Mesothelial cell of epicardium (in vitro differentiated cells): ENCODE data around the gene GGA2. TPM values are rescaled to one million over a fixed set of nuclear protein-coding genes. Genes with fewer than 3 reads are reported as not detected.
"Not testable (repeated sequence)": the region's sequence is repeated elsewhere in the genome, so short reads cannot be mapped to it uniquely, and the experiment has no call there.

Experiments
- DNase-seq, 2 experiments: peaks; one replicate each; pipeline ENCODE4 v3.0.0; 2021; ENCODE audit warnings: low spot score in 2 of 2; ENCODE audit not compliant: unreplicated experiment in 2 of 2
- H3K27ac Mint-ChIP-seq: 2 replicates; pipeline ENCODE4 v1.8.0; 2021; ENCODE audit warnings: mixed read lengths
- H3K27me3 Mint-ChIP-seq: 2 replicates; pipeline ENCODE4 v1.8.0; 2021; ENCODE audit warnings: low read depth, mixed read lengths
- H3K36me3 Mint-ChIP-seq: 2 replicates; pipeline ENCODE4 v1.8.0; 2021; ENCODE audit warnings: mixed read lengths
- H3K4me1 Mint-ChIP-seq: 2 replicates; pipeline ENCODE4 v1.8.0; 2021; ENCODE audit warnings: mixed read lengths
- H3K4me3 Mint-ChIP-seq: 2 replicates; pipeline ENCODE4 v1.8.0; 2021; ENCODE audit warnings: mild to moderate bottlenecking, moderate library complexity, mixed read lengths
- H3K9me3 Mint-ChIP-seq: 2 replicates; pipeline ENCODE4 v1.8.0; 2021; ENCODE audit warnings: mixed read lengths
- total RNA-seq: library from RNA; stranded (reverse); gene quantifications from 3 replicates; pipeline ENCODE4 v1.2.1, GENCODE V29; 2021
- TF ChIP-seq, protein P1 (sequence below): fragments of 200-600 bp; sonication (generic); IDR thresholded peaks from one replicate; pipeline ENCODE4 v1.5.0; 2021; ENCODE audit warnings: antibody characterized with exemption; ENCODE audit not compliant: unreplicated experiment

The GGA2 gene
- total RNA-seq, 1 donor from 2014 or later, result 102 TPM

DNA sequence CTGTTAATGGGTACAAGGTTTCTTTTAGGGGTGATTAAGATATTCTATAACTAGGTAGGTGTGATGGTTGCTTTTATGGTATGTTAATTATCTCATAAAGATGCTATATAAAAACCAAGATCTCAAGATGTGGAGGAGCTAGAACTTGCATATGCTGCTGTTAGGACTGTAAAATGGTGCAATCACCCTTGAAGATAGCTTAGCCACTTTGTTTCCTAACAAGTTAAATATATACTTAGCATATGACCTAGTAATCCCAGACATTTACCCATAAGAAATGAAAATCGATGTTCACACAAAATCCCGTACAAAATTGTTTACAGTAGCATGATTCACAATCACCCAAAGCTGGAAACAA, 25.1 kb downstream of the GGA2 start:
- Mint-ChIP-seq H3K27me3 (no peaks in the 10 kb centered on the region), H3K4me1 (no peaks in the 10 kb centered on the region), H3K36me3 (peaks cover 46% of the 10 kb centered on the region), H3K9me3 (no peaks in the 10 kb centered on the region), H3K27ac (no peak overlapping the region), H3K4me3 (no peak overlapping the region)
- DNase-seq, result no peak
- TF ChIP-seq, protein P1, sequence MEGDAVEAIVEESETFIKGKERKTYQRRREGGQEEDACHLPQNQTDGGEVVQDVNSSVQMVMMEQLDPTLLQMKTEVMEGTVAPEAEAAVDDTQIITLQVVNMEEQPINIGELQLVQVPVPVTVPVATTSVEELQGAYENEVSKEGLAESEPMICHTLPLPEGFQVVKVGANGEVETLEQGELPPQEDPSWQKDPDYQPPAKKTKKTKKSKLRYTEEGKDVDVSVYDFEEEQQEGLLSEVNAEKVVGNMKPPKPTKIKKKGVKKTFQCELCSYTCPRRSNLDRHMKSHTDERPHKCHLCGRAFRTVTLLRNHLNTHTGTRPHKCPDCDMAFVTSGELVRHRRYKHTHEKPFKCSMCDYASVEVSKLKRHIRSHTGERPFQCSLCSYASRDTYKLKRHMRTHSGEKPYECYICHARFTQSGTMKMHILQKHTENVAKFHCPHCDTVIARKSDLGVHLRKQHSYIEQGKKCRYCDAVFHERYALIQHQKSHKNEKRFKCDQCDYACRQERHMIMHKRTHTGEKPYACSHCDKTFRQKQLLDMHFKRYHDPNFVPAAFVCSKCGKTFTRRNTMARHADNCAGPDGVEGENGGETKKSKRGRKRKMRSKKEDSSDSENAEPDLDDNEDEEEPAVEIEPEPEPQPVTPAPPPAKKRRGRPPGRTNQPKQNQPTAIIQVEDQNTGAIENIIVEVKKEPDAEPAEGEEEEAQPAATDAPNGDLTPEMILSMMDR, result no peak

DNA sequence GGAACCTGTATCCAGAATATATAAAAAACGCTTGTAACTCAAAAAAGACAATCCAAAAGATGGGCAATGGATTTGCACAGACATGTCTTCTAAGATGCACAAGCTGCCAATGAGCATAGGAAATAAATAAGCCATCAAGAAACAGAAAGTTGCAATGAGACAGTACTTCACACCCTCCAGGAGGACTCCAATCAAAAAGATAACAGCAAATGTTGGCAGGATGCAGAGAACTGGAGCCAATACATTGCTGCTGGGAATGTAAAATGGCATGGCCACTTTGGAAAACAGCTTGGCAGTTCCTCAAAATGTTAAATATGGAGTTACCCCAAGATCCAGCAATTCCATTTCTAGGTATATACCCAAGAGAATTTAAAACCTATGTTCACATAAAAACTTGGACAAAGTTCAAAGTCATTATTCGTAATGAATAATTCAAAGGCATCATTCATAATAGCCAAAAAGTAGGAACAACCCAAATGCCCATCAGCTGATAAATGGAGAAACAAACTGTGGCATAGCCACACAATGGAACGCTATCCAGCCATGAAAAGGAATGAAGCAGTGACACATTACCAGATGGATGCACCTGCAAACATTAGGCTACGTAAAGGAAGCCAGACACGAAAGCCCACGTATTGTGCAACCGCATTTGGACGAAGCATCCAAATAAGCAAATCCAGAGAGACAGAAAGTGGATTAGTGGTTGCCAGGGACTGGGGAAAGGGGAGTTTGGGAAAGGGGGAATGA, 25.6 kb downstream of the GGA2 start:
- Mint-ChIP-seq H3K4me3 (no peak overlapping the region), H3K36me3 (peaks cover 46% of the 10 kb centered on the region), H3K27ac (no peak overlapping the region), H3K4me1 (no peaks in the 10 kb centered on the region), H3K9me3 (no peaks in the 10 kb centered on the region), H3K27me3 (no peaks in the 10 kb centered on the region)
- TF ChIP-seq, protein P1, result no peak
- no peak for DNase-seq

DNA sequence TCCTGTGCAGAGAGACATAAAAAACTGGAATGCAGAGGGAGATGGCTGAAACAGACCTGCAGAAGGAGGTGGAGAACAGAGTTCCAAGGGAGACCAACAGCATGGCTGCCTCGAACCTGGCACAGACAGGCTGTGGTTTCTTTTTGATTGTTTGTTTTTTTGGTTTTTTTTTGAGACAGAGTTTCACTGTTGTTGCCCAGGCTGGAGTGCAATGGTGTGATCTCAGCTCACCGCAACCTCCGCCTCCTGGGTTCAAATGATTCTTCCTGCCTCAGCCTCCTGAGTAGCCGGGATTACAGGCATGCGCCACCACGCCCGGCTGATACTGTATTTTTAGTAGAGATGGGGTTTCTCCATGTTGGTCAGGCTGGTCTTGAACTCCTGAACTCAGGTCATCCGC, 26.8 kb downstream of the GGA2 start:
- H3K36me3 Mint-ChIP-seq, result peaks cover 55% of the 10 kb centered on the region

DNA sequence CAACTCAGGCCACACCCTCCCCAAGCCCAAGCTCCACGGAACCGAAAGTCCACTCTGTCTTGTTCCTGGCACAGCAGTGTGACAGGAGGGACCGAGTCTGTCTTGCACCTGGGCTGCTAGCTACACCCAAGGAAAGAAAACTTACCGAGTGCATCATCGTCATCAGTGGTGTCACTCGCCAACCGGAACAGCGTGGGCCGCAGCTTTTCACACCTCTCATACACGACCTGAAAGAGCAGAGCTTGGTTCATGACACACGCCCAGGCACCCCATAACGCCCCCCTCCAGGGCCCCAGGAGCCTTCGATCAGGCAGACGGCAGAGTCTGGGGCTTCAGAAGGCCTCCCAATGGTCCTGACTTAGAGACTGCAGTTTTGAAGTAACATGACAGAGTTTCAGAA, 27.5 kb downstream of the GGA2 start:
- TF ChIP-seq, protein P1, result no peak
- no peaks in the 10 kb centered on the region for H3K9me3 Mint-ChIP-seq
- no peaks in the 10 kb centered on the region for H3K4me1 Mint-ChIP-seq
- H3K27ac Mint-ChIP-seq, result no peak overlapping the region
- no peak for DNase-seq
- H3K36me3 Mint-ChIP-seq, result peaks cover 59% of the 10 kb centered on the region
- H3K27me3 Mint-ChIP-seq, result no peaks in the 10 kb centered on the region
- no peak overlapping the region for H3K4me3 Mint-ChIP-seq

More for the DNA sequence above, 26.8 kb downstream of the GGA2 start:
- H3K4me1 Mint-ChIP-seq, H3K4me3 Mint-ChIP-seq, H3K9me3 Mint-ChIP-seq, H3K27me3 Mint-ChIP-seq, H3K27ac Mint-ChIP-seq, DNase-seq: not testable (repeated sequence)

DNA sequence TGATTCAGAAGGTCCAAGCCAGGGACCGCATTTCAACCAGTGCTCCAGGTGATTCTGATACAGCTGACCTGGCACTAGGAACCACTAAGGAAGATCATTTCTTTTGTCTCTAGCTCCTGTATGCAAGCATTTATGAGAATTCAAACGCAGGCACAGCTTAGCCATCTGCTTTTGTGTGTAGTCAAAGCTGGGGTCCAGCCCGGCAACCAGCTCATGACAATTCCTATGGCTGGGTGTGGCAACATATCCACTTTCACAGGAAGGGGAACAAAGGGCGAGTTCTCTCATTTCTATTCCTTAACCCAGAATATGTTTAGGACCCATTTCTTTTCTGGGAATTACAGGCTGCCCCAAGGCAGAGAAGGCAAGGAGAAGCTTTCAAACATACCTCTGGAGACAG, 30.0 kb downstream of the GGA2 start:
- Mint-ChIP-seq H3K27me3 (no peaks in the 10 kb centered on the region), H3K36me3 (peaks cover 57% of the 10 kb centered on the region), H3K9me3 (no peaks in the 10 kb centered on the region), H3K4me1 (no peaks in the 10 kb centered on the region), H3K4me3 (no peak overlapping the region), H3K27ac (no peak overlapping the region)
- no peak for DNase-seq
- TF ChIP-seq, protein P1, result no peak

DNA sequence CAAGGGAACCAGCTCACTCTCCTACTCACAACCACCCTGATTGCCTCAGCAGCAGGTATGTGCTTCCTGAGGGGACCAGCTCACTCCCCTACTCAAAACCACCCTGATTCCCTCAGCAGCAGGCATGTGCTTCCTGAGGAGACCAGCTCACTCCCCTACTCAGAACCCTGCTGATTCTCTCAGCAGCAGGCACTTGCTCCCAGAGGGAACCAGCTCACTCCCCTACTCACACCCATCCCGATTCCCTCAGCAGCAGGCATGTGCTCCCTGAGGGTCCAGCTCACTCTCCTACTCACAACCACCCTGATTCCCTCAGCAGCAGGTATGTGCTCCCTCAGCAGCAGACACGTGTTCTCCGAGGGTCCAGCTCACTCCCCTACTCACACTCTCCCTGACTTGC, 31.2 kb downstream of the GGA2 start:
- no peaks in the 10 kb centered on the region for H3K4me1 Mint-ChIP-seq
- TF ChIP-seq, protein P1, result no peak
- H3K27ac Mint-ChIP-seq, result no peak overlapping the region
- H3K9me3 Mint-ChIP-seq, result no peaks in the 10 kb centered on the region
- H3K4me3 Mint-ChIP-seq, result no peak overlapping the region
- H3K27me3 Mint-ChIP-seq, result no peaks in the 10 kb centered on the region
- peaks cover 50% of the 10 kb centered on the region for H3K36me3 Mint-ChIP-seq
- DNase-seq, result no peak
